Breast epithelium (tissue), 3 donors: Measurements from ENCODE around the gene DSCAM.

Experiments used
- CTCF ChIP-seq, 3 donors: fragments of 450-650 bp; IDR thresholded peaks; one replicate each; pipeline ENCODE4 v1.5.1; 2016 to 2017; ENCODE audit warnings: antibody characterized with exemption in 3 of 3, mild to moderate bottlenecking in 3 of 3, moderate library complexity in 3 of 3
- POLR2A ChIP-seq: fragments of 450-650 bp; IDR thresholded peaks from one replicate; pipeline ENCODE4 v1.6.1; 2016; ENCODE audit warnings: antibody characterized with exemption, mild to moderate bottlenecking, moderate library complexity

- TF ChIP-seq CTCF (IDR thresholded peaks at IDR 0.05) (no peak), POLR2A (no peak)
These were observed 513.2 kb downstream of the DSCAM start for GRCh38 chr21:40333731-40334130.
